NOMO-1 treated with dmso at 0.1 percent for 144 hours (cell line): ENCODE data around the gene FXYD5.

Experiments
- DNase-seq: peaks from one replicate; lab custom pipeline; 2025; ENCODE audit not compliant: unreplicated experiment; lab: John Stamatoyannopoulos, UW

FXYD5 gene

GRCh38 chr19:35154525-35155406, at the start of gene FXYD5:
Gene FXYD5 (plus strand): TSS chr19:35154735. CDS start chr19:35155551, 816 bp downstream.
- peak; percentile 86 for DNase-seq

GRCh38 chr19:35105047-35105410, 49.5 kb upstream of the FXYD5 start:
- DNase-seq, result no peak

- no peak for DNase-seq
These were observed 48.9 kb upstream of the FXYD5 start for GRCh38 chr19:35105411-35106290.

GRCh38 chr19:35106291-35106583, 48.3 kb upstream of the FXYD5 start:
- DNase-seq, result no peak

- DNase-seq, result no peak
These were observed 47.5 kb upstream of the FXYD5 start for GRCh38 chr19:35106898-35107541.

- no peak for DNase-seq
These were observed 47.0 kb upstream of the FXYD5 start for GRCh38 chr19:35107545-35107944.

GRCh38 chr19:35108730-35109129, 45.8 kb upstream of the FXYD5 start:
- no peak for DNase-seq

- no peak for DNase-seq
These were observed 45.0 kb upstream of the FXYD5 start for GRCh38 chr19:35109395-35110112.

- DNase-seq, result no peak
These were observed 43.6 kb upstream of the FXYD5 start for GRCh38 chr19:35110974-35111373.

- DNase-seq, result no peak
These were observed 41.4 kb upstream of the FXYD5 start for GRCh38 chr19:35112995-35113688.

GRCh38 chr19:35114353-35115176, 40.0 kb upstream of the FXYD5 start:
- no peak for DNase-seq

GRCh38 chr19:35115177-35115951, 39.2 kb upstream of the FXYD5 start, which contains the start of gene FXYD3:
Gene FXYD3 (plus strand): TSS chr19:35115823. CDS start chr19:35119377, 3,554 bp downstream.
- no peak for DNase-seq

- DNase-seq, result no peak
These were observed 38.3 kb upstream of the FXYD5 start for GRCh38 chr19:35116072-35116801.

- DNase-seq, result no peak
These were observed 37.4 kb upstream of the FXYD5 start for GRCh38 chr19:35117116-35117515.

GRCh38 chr19:35117799-35118198, 36.7 kb upstream of the FXYD5 start:
- no peak for DNase-seq

GRCh38 chr19:35118268-35119020, 36.1 kb upstream of the FXYD5 start:
- DNase-seq, result no peak

GRCh38 chr19:35119091-35119490, 35.4 kb upstream of the FXYD5 start:
- DNase-seq, result no peak
